HG03159 (cell line): Measurements from ENCODE around the gene PC.
A peak's percentile ranks its signal among the peaks of the same experiment; 100 is the strongest.
"Not testable (repeated sequence)": the region's sequence is repeated elsewhere in the genome, so short reads cannot be mapped to it uniquely, and the experiment has no call there.

Source experiments
- ATAC-seq: cut with Tn5 transposase; IDR thresholded peaks from one replicate; pipeline ENCODE4 v1.9.1; 2021; ENCODE audit warnings: mild to moderate bottlenecking, moderate library complexity; ENCODE audit not compliant: unreplicated experiment

Gene PC

DNA sequence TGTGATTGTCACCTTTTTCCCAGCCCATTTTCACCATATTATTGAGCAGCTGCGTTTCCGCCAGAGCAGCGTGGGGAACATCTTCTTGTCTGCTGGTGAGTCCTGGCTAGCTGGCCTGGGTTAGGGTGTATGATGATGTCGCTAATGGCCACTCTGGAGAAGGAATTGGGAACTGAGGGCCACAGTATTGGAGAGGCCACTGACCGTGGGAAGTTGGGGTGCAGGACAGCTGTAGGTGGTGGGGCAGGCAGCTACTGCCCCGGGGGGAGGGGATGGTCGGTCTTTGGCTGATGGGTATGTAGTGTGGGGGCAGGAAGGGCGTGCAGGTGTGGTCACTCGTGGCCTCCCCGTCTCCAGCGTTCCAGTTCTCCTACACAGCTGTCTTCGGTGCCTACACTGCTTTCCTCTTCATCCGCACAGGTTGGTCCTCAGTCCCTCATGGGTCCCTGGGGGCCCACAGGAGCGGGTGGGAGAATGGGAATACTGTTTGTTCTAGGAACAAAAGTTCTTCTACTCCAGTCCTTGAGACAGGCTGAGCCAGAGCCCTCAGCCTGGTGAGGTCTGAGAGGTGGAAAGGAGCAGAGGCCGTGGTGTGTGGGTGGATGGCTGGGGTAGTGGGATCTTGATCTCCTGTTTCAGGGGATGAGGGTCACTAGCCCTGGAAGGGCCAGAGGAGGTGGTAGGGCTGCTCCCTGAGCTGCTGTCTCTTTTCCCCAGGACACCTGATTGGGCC lies 112.9 kb downstream of the PC start:
- ATAC-seq, result no peak

DNA sequence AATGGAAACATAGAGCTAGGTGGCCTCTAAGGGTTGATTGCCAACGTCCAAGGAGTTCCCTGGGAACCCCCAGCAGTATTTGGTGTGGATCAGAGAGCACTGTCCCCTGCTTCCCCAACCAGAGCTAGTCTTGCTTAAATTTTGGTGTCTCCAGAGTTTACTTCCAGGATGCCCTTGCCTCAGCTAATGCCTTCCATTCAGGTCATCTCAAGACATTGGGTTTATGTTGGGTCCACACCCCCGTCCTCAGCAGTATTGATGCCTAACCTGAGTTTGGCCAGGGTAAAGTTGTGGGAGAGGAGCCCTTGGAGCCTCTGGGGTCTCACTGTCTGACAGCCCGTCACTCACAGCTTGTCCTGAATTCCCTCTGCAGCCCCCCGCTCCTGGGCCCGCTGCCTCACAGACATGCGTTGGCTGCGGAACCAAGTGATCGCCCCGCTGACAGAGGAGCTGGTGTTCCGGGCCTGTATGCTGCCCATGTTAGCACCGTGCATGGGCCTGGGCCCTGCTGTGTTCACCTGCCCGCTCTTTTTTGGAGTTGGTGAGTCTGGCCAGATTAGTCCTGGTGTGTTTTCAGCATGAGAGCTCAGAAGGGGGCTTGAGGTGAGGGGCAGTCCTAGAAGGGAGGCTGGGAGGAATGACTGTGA lies 113.6 kb downstream of the PC start:
- no peak for ATAC-seq

DNA sequence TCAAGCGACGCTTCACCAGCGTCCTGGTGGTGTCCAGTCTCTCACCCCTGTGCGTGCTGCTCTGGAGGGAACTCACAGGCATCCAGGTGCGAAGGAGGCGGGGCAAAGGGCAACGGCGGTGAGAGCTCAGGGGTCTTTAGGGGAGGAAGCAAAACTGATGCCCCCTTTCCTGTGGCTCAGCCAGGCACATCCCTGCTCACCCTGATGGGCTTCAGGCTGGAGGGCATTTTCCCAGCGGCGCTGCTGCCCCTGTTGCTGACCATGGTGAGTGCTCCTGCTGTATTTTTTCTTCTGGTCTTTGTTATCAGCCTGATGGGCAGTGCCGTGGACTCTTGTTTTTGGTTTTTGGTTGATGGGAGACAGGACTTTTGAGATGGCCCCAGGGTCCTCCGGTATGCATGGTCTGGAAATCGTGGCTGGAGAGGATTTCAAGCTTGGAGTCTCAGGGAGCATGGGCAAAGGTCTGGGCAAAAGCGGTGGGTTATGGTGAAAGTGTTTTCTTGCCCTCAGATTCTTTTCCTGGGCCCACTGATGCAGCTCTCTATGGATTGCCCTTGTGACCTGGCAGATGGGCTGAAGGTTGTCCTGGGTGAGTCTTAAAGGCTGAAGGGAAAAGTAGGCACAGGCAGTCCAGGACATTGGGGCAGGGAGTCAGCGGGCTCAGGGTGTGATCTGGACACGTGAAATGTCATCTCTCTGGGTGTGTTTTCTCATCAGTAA lies 114.2 kb downstream of the PC start:
- ATAC-seq, result peak; percentile 12

DNA sequence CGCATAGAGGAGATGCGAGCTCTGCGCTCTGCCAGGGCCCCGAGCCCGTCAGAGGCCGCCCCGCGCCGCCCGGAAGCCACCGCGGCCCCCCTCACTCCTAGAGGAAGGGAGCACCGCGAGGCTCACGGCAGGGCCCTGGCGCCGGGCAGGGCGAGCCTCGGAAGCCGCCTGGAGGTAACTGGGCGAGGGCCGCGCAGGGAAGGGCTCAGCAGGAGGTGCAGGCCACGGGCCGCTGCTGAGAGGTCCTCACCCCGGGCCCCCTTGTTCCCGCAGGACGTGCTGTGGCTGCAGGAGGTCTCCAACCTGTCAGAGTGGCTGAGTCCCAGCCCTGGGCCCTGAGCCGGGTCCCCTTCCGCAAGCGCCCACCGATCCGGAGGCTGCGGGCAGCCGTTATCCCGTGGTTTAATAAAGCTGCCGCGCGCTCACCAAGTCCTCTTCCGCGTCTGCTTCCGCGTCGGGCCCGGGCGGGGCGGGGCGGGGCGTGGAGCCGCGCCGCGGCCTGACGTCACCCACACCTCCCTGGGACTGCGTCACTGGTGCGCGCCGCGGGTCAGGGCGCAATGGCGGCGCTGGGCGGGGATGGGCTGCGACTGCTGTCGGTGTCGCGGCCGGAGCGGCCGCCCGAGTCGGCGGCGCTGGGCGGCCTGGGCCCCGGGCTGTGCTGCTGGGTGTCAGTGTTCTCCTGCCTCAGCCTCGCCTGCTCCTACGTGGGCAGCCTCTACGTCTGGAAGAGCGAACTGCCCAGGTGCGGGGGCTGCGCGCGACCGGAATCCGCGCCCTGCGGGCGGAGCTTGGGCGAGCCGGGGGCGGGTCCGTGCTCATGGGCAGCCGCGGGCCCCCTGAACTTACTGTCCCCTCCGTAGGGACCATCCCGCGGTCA lies 115.0 kb downstream of the PC start, which contains the start of gene RCE1:
TSS of gene RCE1 (plus strand) at position 546 of the 880 bp plus-strand sequence. CDS start at position 561, 15 bp downstream.
- peak; percentile 79 for ATAC-seq

DNA sequence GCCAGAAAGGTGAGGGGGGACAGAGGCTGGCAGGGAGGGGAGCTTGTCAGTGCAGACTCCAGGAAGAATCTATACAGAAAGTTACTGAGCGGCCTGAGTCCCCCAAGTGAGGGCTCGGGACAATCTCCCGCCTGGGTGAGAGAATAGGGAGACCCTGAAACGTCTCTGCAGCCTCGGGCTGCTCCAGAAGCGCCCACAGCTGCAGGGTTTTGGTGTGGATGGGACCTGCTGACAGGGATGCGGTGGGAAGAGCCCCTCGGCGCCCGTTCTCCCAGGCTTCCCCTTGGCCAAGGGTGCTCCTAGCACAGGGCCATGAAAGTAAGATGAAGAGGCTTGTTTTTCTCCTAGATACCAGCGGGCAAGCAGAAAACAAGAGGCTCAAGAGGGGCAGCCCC lies 115.7 kb downstream of the PC start:
- ATAC-seq, result no peak

DNA sequence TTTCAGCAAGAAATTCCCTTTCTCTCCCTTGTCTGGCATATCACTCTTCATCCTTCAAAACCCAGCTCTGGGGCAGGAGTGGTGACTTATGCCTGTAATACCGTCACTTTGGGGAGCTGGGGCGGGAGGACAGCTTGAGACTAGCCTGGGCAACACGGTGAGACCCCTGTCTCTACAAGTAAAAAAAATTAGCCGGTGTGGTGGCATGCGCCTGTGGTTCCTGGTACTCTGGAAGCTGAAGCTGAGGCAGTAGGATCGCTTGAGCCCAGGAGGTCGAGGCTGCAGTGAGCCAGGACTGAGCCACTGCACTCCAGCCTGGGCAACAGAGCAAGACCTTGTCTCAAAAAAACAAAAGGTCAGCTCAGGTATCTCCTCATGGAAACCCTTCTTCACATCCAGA lies 116.3 kb downstream of the PC start:
- ATAC-seq, result no peak

DNA sequence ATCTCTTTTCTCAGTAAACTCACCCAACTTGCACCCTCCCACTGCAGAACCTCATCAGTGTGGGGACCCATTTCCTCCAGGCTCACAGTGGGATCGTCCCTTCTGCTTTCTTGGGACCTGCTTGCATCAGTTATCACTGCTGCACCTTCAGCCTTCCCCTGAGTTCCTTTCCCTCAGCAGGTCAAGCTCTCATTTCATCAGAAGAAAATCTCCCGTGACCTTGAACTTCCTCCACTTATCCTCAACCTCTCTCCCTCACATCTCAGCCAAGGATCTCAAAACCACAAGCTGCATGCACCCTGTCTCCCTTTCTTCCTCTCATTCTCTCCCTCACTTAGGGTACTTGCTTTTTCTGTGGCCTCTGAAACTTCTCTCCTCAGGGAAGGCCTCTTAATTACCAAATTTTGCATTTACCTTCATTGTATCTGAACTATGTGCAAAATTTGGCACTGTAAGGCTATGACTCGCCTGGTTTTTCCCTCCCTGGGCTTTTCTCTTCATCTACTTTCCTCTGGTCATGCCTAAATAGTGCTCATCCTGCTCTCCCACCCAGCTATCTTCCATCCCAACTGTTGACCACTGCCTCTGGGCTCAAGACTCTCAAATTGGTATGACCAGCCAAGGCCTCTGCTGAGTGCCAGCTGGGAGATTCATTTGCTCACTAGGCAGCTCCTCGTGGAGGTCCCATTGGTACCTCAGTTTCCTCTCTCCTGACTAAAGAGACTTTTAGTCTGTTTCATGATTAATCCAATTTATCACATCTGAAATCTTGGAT lies 117.7 kb downstream of the PC start:
- ATAC-seq, result no peak

DNA sequence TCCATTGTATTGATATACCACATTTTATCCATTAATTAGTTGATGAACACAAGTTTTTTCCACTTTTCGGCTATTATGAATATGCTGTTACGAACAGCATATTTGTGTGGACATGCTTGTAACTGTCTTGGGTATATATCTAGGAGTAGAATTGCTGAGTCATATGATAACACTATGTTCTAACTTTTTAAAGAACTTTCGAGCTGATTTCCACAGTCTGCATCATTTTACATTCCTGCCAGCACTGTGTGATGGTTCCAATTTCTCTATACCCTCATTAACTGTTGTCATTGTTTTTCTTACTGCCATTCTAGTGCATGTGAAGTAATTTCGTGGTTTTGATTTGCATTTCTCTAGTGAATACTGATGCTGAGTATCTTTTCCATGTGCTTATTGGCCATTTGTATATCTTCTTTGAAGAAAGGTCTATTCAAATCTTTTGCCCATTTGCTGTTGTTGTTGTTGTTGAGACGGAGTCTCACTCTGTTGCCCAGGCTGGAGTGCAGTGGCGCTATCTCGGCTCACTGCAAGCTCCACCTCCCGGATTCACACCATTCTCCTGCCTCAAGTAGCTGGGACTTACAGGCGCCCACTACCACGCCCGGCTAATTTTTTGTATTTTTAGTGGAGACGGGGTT lies 122.3 kb downstream of the PC start:
- no peak for ATAC-seq

DNA sequence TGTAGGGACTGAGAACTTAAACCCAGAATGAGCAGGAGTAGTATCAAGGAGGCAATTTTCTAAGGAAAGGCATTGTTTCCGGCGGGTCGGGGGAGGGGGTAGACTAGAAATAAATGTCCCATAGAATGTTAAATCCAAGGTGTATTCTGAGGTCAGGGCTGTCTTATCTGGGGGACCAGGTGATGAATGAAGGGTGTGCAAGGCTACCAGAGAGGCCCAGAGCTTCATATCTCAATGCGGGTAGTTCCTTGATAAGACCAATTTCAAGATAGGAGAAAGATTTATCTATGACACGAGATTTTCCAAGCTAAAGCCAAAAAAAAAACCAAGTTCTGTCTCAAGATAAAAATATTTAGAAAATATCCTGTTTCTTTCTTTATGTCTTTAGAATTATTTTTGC lies 123.2 kb downstream of the PC start:
- no peak for ATAC-seq

DNA sequence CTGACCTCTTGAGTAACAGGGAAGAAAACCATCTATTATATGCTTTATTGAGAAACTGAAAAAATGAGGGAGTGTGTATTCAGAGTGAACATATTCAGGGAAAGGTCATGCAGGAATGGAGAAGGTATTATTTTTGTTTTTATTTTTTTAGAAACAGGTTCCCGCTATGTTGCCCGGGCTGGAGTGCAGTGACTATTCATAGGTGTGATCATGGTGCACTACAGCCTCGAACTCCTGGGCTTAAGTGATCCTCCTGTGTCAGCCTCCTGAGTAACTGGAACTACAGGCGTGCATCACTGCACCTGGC lies 123.7 kb downstream of the PC start:
- ATAC-seq, result no peak

DNA sequence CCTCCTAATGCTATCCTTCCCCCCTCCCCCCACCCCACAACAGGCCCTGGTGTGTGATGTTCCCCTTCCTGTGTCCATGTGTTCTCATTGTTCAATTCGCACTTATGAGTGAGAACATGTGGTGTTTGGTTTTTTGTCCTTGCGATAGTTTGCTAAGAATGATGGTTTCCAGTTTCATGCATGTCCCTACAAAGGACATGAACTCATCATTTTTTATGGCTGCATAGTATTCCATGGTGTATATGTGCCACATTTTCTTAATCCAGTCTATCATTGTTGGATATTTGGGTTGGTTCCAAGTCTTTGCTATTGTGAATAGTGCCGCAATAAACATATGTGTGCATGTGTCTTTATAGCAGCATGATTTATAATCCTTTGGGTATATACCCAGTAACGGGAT lies 133.6 kb downstream of the PC start:
- ATAC-seq, result not testable (repeated sequence)

DNA sequence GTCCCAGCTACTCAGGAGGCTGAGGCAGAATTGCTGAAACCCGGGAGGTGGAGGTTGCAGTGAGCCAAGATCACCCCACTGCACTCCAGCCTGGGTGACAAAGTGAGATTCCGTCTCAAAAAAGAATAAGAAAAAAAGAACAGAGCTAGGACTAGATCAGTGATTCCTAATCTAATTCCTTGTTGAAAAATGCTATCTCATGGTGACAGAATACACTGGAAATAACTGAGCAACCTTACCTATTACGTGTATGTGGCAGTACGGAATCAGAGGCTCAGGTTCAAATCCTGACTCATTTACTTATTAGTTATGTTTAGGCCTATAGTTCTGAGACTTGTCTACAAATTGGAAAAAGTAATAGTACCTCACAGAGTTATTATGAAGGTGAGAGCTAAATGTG lies 134.5 kb downstream of the PC start:
- ATAC-seq, result no peak

DNA sequence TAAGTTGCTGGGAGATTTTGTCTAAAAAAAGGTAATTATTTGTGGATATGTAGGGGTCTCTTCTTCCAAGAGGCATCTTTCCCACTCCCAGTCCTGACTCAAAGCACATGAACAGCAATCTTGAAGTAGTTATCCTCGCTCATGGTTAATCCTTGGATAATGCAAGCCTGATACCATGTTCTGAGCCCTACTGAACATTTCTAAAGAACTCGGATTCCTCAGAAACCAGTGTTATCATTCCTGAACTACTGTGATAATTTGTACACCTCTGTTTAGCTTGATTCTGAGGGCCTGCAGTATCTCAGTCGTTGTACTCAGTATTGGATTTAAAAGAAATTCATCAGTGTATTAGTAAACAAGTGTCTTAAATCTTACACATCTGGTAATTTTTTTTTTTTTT lies 137.3 kb downstream of the PC start:
- ATAC-seq, result no peak

DNA sequence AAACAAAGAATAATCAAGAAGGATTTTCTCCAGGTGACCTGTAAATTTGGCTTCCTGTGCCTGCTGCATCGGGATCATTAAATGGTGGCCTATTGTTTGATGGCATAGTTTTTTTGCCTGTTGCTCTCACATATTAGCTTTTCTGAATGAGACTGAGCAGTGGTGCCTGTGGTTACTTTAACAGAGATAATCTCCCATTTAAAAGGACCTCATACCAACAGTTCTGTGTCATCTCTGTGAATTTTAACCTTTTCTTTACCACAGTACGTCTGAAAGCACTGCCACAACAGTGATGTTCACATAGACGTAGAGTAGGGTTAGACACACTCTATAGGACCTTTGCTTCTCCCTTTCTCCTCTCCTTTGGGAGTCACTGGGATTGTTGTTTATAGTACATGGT lies 137.8 kb downstream of the PC start:
- ATAC-seq, result no peak

DNA sequence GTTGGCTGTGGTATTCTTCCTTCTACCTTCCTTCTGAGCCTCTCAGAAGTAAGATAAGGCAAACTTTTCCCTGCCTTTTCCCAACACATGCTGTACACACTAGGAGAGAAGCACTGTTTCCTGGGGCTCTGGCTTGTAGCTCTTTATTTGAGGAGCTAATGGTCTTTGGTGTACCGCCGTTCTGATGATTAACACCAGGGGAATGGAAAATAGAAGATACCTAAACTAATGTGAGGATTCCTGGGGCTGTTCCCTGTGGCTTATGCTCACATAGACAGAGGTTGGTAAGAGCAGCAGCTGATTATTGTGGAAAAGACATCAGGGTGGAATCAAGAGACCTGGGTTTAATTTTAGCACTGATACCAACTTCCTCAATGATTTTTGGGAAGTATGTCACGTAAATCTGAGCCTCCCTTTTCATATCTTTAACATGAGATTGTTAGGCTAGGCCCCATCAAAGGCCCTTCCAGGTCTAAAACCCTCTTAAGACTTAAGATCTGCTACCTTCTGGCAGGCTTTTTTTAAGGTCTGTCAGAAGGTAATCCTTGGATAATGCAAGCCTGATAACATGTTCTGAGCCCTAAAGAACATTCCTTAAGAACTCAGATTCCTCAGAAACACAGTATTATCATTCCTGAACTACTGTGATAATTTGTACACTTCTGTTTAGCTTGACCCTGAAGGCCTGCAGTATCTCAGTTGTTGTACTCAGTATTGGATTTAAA lies 139.8 kb downstream of the PC start:
- ATAC-seq, result no peak

DNA sequence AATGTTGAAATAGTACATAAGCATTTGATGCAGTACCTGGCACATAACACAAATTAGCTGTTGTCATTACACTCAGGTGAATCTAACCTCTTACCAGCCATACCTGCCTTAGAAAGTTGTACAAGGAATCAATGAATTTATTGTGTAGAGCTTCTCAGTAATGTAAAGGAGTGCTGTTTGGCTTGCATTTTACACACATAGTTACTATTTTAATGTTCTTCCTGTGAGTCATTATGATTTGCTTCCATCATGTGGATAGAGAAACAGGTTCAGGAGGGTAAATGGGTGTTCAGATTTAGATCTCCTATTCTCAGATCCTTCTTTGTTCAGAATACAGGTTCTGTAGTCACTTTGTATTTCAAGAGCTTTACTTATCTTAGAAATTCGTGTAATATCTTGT lies 142.5 kb downstream of the PC start:
- ATAC-seq, result no peak

DNA sequence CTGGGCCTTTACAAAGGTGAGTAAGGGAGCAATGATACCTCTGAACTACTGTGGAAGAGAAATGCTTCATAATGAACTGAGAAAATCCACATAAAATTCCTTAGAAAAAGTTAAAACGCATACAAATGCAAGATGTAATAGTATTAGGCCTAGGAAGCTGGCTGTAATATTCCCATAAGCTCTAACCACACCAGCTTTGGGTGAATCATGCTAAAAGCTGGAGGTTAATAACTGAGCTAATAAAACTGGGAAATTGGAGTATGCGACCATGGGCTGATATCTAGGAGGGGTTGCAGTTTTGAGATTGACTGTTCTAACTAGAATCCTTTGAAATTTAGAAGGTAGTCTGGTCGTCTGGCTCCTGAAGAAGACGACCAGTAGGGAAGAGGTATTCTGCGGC lies 143.5 kb downstream of the PC start:
- no peak for ATAC-seq

DNA sequence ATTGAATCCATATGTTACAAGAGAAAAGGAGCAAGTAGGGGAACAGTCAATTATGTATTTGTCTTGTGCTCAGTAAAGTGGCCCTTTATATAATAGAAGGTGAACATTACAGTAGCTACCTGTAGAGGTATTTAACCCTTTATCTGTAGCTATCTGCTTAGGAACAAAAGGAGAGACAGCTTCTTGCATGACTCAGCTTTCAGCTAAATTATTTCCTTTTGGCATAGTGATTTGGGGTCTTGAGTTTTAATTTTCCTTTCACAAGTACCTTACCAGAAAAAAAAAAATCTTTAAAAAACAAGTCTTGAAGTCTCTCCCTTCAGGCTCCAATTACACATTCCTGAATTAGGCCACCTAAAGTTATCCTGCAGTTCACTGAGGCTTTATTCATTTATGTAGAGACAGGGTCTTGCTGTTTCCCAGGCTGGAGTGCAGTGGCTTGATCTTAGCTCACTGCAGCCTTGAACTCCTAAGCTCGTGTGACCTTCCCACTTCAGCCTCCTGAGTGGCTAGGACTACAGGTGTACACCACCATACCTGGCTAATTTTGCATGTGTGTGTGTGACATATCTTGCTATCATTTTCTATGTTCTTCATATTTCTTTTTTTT lies 147.5 kb downstream of the PC start:
- ATAC-seq, result no peak

DNA sequence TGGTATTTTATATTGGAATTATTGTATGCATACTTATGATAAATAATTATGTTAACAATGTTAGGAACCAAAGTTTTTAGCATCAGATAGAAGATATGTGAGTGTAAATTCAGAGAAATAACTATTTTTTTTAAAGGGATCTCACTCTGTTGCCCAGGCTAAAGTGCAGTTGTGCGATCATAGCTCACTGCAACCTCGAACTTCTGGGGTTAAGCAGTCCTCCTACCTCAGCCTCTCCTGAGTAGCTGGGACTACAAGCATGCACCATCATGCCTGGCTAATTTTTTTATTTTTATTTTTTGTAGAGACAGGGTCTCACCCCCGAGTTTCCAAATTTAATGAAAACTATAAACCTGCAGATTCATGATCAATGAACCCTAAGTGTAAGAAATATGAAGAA lies 148.6 kb downstream of the PC start:
- ATAC-seq, result no peak
